Neural crest cell (in vitro differentiated cells): ENCODE measurements around the gene GPHA2. TPM values are rescaled to one million over a fixed set of nuclear protein-coding genes. Genes with fewer than 3 reads are reported as not detected.

Source experiments
- DNase-seq: peaks from one replicate; pipeline ENCODE4 v3.0.0; 2021; ENCODE audit warnings: low read depth, mixed read lengths, low spot score
- H3K27ac Mint-ChIP-seq: one replicate; pipeline ENCODE4 v1.8.0; 2021; ENCODE audit warnings: mild to moderate bottlenecking, mixed read lengths; ENCODE audit not compliant: unreplicated experiment
- H3K27me3 Mint-ChIP-seq: 2 replicates; pipeline ENCODE4 v1.8.0; 2021; ENCODE audit warnings: low read depth, mild to moderate bottlenecking, mixed read lengths
- H3K36me3 Mint-ChIP-seq: 2 replicates; pipeline ENCODE4 v1.8.0; 2021; ENCODE audit warnings: low read depth, mild to moderate bottlenecking, mixed read lengths
- H3K4me1 Mint-ChIP-seq: 2 replicates; pipeline ENCODE4 v1.8.0; 2021; ENCODE audit warnings: mixed read lengths
- H3K4me3 Mint-ChIP-seq: one replicate; pipeline ENCODE4 v1.8.0; 2021; ENCODE audit warnings: mild to moderate bottlenecking, mixed read lengths
- H3K9me3 Mint-ChIP-seq: 2 replicates; pipeline ENCODE4 v1.8.0; 2021; ENCODE audit warnings: mixed read lengths
- total RNA-seq: library from RNA; stranded (reverse); gene quantifications from 2 replicates; pipeline ENCODE4 v1.2.1, GENCODE V29; 2021
- TF ChIP-seq, protein P1 (sequence below): fragments of 200-600 bp; sonication (generic); conservative IDR thresholded peaks from 2 replicates; pipeline ENCODE4 v1.5.0; 2021; ENCODE audit warnings: antibody characterized with exemption, mild to moderate bottlenecking

Gene GPHA2
- total RNA-seq, 1 donor from 2014 or later = not detected

GRCh38 chr11:64893194-64894069, 42.3 kb downstream of the GPHA2 start:
- Mint-ChIP-seq H3K36me3 (no peaks in the 10 kb centered on the region), H3K4me3 (no peak overlapping the region), H3K4me1 (no peaks in the 10 kb centered on the region), H3K27ac (no peak overlapping the region), H3K27me3 (no peaks in the 10 kb centered on the region), H3K9me3 (no peaks in the 10 kb centered on the region)
- TF ChIP-seq, protein P1, sequence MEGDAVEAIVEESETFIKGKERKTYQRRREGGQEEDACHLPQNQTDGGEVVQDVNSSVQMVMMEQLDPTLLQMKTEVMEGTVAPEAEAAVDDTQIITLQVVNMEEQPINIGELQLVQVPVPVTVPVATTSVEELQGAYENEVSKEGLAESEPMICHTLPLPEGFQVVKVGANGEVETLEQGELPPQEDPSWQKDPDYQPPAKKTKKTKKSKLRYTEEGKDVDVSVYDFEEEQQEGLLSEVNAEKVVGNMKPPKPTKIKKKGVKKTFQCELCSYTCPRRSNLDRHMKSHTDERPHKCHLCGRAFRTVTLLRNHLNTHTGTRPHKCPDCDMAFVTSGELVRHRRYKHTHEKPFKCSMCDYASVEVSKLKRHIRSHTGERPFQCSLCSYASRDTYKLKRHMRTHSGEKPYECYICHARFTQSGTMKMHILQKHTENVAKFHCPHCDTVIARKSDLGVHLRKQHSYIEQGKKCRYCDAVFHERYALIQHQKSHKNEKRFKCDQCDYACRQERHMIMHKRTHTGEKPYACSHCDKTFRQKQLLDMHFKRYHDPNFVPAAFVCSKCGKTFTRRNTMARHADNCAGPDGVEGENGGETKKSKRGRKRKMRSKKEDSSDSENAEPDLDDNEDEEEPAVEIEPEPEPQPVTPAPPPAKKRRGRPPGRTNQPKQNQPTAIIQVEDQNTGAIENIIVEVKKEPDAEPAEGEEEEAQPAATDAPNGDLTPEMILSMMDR = no peak
- DNase-seq = no peak

DNA sequence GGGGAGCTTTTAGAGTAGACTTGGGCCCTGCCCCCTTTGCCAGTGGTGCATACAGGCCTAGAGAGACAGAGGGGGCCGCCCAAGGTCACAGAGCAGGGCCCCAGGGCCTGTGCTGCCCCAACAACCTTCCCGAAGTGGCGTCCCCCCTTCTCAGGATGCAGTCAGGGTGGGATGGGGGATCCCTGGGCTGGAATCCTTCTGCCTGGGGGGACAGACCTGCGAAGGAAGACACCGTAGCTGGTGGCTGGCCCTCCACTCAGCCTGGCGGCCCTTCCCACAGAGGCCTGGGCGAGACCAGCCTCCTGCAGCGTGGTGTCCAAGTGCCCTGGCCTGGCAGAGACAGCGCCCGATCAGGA, 42.9 kb downstream of the GPHA2 start:
- no peak overlapping the region for H3K27ac Mint-ChIP-seq
- no peak overlapping the region for H3K4me3 Mint-ChIP-seq
- no peaks in the 10 kb centered on the region for H3K36me3 Mint-ChIP-seq
- DNase-seq = no peak
- TF ChIP-seq, protein P1 = no peak
- H3K27me3 Mint-ChIP-seq = no peaks in the 10 kb centered on the region
- H3K4me1 Mint-ChIP-seq = peaks cover 5% of the 10 kb centered on the region
- H3K9me3 Mint-ChIP-seq = no peaks in the 10 kb centered on the region

GRCh38 chr11:64892411-64892831, 43.3 kb downstream of the GPHA2 start:
- Mint-ChIP-seq H3K4me1 (peaks cover 7% of the 10 kb centered on the region), H3K36me3 (no peaks in the 10 kb centered on the region), H3K27me3 (no peaks in the 10 kb centered on the region), H3K4me3 (no peak overlapping the region), H3K9me3 (no peaks in the 10 kb centered on the region), H3K27ac (peak overlapping the region; percentile 78)
- no peak for DNase-seq
- TF ChIP-seq, protein P1 = no peak

DNA sequence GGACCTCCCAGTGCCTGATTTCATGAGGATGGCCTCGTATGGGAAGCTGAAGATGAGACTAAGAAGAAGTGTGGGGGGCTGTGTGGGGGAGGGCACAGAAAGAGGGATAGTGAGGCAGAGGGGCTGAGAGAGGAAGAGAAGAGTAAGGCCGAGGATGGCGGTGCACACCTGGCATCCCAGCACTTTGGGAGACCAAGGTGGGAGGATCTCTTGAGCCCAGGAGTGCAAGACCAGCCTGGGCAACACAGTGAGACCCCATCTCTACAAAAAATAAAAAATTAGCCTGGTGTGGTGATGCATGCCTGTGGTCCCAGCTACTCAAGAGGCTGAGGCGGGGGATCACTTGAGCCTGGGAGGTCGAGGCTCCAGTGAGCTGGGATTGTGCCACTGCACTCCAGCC, 43.8 kb downstream of the GPHA2 start:
- Mint-ChIP-seq H3K27me3 (no peaks in the 10 kb centered on the region), H3K4me3 (no peak overlapping the region), H3K9me3 (no peaks in the 10 kb centered on the region), H3K27ac (peak overlapping the region; percentile 78), H3K36me3 (no peaks in the 10 kb centered on the region), H3K4me1 (peaks cover 10% of the 10 kb centered on the region)
- TF ChIP-seq, protein P1 = no peak
- no peak for DNase-seq

DNA sequence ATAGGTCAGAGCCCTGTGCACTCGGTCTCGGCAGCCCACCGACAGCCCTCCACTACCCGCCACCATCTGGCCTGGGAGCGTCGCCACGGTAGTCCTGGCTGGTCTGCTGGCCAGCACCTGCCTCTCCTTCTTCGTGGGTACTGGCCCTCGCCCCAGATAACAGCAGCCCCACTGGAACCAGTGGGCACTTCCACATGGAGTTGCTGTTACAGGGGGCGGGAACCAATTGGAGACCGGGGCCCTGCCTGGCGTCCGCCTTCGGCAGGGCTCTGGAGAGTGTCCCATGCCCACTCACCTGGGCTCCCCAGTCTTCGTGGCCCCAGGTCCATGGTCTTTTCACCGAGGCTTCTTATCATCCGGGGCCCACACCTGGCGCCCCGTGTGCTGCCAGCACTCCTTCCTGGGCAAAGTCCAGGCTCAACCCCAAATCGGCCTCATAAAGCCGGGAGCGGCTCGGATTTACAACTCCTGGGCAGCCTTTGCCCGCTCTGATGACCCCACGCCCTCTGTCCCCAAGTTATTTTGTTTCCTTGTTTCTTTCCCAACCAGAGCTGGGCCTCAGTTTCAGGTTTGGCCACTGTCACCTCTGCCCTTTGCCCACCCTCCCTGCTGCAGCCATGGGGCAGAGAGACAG, 44.4 kb downstream of the GPHA2 start:
- TF ChIP-seq, protein P1 = no peak
- H3K4me1 Mint-ChIP-seq = peaks cover 10% of the 10 kb centered on the region
- no peaks in the 10 kb centered on the region for H3K9me3 Mint-ChIP-seq
- H3K36me3 Mint-ChIP-seq = no peaks in the 10 kb centered on the region
- peak overlapping the region; percentile 67 for H3K27ac Mint-ChIP-seq
- H3K27me3 Mint-ChIP-seq = no peaks in the 10 kb centered on the region
- no peak for DNase-seq
- H3K4me3 Mint-ChIP-seq = no peak overlapping the region
